ENCODE data around the gene PARVA.
A peak's percentile ranks its signal among the peaks of the same experiment; 100 is the strongest.

Gene PARVA

DNA sequence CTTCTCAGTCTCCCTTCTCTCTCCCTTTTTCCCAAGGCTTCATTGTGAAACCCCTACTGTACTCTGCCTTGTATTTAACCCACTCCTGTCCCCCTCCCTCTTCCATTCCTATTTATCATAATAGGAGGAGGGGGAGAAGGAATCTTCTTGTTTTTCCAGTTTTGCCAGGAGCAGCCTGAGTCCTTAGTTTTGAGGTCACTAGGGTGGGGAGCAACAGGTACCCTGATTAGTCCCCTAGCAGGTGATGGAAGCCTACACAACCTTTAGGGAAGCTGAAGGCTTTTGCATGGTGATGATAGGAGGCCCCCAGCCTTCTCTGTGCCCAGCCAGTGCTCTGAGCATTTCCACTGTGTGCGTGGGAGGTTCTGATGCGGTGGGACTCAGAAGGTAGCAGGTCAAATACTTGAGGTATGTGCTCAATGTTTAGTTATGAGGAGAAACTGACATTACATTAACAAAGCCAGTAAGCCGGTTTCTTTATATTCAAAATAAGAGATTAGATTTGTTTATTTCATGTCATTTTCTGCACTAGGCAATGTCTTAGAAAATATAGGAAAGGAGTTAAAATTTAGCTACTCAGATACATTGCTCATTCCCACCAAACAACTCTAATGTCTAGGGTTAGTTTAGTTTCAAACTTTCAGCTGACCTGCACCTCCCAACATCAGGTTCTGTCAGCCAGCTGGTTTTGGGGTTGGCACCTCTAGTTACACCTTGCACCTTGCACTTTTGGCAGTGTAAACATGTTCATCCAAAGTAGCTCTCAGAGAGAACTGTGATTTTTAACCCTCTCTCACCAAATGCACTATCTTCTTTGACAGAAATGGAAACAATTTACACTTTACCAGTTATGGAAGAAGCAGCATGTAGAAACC is 26.0 kb downstream of the PARVA start:
- DNase-seq (ENCODE audit: low spot score) (no peak), FAIRE-seq (no peak)

DNA sequence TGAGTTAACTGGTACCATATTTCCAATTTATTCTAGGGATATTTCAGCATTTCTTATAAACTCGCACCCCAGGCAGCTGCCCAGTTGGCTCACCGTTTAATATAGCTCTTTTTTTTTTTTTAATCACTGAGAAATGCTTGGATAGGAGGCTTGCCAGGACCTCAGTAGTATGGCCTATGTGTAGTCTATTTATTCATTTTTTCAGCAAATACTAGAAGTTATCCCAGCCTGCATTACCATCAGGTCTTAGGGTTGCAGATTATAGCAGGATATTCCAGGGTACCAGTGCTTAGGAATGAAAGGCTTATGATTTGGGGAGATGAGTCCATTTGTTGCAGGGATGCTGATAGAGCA is 26.6 kb downstream of the PARVA start:
- no peak for FAIRE-seq
- no peak for DNase-seq (ENCODE audit: low spot score)

DNA sequence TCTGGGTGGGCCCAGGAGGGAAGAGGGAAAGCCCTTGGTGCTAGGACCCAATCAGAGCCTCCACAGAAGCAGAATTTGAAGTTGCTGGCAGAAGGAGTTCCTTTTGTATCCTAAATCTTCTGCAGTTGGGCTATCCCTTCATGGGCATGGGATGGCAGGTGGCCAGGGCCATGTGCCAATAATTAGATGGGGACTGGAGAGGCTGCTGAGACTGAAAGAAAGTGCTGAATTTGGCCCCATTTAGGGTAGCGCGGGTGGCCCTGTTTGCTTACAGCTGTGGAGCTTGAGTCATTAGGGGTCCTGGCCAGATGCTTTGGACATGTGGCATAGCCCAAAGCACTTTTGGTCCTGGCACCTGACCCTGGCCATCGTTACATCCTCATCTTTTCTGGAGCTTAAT is 27.1 kb downstream of the PARVA start:
- FAIRE-seq (no peak), DNase-seq (ENCODE audit: low spot score) (no peak)

DNA sequence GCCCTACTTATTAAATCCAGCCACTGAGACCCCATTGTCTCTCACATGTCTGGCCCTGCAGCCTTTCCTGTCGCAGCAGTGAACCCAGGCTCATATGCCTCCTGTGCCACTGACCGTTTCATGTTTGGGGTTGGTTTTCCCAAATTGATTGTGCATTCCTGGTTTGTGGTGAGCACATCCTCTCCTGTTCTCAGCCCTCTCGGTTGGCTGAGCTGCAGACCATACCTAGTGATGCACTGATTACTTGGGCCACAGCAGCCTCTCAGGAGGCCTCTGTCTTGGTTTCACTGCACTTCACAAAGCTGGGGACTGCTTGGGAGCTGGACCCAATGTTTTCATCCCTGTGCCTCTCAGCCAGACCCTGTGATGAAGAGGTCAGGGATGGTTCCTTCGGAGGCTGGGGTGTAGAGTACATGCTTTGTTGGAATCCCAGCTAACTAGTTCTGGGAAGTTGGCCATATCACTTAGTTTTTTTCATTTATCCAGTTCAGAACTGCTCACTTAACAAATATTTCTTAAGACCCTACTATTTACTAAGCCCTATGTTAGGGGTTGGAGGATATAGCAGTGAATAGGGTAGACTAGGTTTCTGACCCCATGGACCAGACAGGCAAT is 30.9 kb downstream of the PARVA start:
- DNase-seq (ENCODE audit: low spot score) (no peak), FAIRE-seq (no peak)

GRCh38 chr11:12409621-12410005 is 32.2 kb downstream of the PARVA start:
- DNase-seq (ENCODE audit: low spot score) (no peak), FAIRE-seq (no peak)

- DNase-seq (ENCODE audit: low spot score) (no peak), FAIRE-seq (no peak)
Measured at GRCh38 chr11:12410006-12410728, 32.8 kb downstream of the PARVA start.

- FAIRE-seq, result no peak
- DNase-seq (ENCODE audit: low spot score), result no peak
Measured at GRCh38 chr11:12411393-12411792, 34.0 kb downstream of the PARVA start.

DNA sequence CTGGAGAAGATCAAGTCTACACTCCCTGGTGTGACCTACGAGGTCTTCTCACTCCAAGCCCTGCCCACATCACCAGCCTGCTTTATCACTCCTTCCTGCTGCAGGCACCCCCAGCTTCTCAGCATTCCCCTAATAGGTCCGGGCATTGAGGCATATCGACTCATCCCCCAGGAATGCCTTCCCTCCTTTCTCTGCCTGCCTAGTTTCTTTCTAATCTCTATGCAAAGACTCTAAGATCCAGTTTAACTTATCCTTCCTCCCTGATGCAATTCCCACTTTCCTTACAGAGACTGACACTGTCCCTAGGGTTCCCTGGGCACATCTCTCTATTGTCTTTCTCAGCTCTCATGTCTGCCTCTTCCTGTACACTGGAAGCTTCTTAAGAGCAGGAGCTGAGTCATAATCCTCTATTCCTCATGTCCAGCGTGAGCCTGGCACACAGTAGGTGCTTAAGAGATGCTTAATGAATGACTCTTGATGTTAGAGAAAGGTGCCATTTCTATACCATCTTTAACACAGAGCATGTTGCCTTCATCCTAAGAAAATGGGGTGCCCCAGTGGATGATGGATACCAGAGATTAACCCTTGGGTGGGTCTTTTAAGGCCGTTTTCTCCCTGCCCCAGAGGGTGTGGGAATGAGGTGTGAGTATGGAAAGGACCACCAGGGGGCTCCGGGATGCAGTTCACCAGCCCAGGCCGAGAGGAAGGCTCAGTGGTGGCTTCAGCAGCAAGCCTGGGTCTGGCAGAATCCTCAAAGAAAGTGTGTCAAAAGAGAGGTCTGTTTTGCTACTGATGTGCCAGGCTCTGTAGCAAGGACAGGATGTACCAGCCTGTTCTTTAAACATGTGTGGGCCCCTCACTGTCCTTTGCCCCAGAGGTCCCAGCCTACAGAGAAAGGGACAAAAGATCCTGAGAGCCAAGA is 34.7 kb downstream of the PARVA start:
- DNase-seq (ENCODE audit: low spot score) (peak; percentile 80), FAIRE-seq (peak; percentile 64)

GRCh38 chr11:12413141-12414052 is 36.0 kb downstream of the PARVA start:
- DNase-seq (ENCODE audit: low spot score) (no peak), FAIRE-seq (no peak)

DNA sequence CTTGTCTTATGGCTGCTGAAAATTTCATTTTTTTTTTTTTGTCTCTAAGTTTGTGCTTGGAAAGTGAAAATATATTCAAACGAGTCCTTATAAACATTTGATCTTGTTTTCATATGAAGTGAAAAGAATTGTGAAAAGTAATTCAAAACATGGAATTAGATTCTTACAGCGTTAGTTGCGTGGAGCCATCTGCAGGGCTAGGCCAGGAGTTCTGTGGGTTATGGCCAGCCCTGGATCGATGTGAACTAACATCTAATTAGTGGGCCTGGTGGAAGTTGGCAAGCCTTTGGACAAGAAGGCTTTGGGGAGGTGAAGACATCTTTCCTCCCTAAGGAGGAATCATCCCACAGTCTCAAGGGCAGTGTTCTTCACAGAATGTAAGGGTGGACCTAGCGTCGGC is 37.2 kb downstream of the PARVA start:
- no peak for FAIRE-seq
- no peak for DNase-seq (ENCODE audit: low spot score)

- FAIRE-seq, result no peak
- DNase-seq (ENCODE audit: low spot score), result no peak
Measured at GRCh38 chr11:12415342-12415966, 38.1 kb downstream of the PARVA start.

GRCh38 chr11:12416552-12416951 is 39.2 kb downstream of the PARVA start:
- FAIRE-seq (no peak), DNase-seq (ENCODE audit: low spot score) (no peak)

DNA sequence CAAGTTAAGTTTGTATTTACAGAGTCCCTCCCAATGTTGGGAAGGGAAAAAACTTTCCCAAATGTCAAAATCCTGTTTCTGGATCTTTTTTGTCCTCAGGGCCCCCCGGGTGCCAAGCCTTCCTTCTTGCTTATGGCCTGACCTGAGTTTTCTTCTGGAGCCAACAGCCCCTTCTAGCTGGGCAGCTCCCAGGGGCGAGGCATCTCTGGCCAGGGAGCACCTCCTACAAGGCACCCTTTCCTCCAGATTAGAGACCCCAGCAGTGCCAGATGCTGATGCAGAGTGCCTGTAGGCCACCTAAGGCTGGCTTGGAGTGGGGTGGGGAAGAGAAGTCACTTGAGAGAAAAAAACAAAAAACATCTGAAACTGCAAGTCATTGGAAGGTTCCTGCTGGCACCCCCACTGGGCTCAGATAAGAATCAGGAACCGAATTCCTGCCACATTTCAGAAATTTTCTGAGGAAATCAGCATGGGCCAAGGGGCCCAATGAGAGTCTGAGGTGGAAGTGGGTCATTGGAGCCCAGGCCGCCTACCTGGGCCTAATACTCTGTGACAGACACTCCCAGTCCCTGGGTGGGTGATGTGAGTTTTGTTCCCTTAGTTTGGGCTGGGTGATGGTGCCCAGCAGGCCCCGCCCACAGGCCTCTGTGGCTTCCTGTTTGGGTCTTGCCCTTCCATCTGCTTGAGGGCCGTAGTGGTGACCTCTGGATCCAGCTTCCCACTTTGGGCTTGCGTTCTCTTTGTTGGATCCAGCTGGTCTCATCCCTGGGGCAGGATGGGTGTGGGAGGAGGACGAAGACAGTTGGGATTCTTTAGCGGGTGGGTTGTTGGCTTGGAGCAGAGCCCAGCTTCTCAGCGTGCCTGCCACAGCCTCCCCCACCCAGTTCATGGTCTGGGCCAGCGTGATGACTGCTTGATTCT is 40.6 kb downstream of the PARVA start:
- no peak for FAIRE-seq

DNA sequence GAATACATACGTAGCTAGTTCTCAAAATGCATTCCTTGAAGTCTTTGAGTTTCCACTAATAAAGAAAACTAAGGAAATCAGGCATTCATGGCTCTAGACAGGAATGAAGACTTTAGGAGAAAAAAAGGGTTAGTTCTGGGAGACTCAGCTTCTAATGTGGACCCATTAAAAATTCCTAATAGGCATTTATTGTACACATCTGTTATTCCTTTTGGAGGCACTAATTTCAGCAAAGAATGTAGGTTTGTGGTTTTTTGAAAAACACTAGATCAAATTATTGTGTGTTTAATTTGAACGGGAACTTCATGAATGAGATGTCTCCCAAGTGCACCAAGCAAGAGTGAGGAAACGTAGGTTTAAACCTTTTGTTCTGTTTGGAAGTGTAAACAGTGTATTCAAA is 42.7 kb downstream of the PARVA start:
- FAIRE-seq (no peak), DNase-seq (ENCODE audit: low spot score) (no peak)

More for the DNA sequence above, 40.6 kb downstream of the PARVA start:
- DNase-seq (ENCODE audit: low spot score), result no peak

GRCh38 chr11:12420706-12421105 is 43.3 kb downstream of the PARVA start:
- DNase-seq (ENCODE audit: low spot score), result no peak
- no peak for FAIRE-seq

GRCh38 chr11:12421386-12421785 is 44.0 kb downstream of the PARVA start:
- DNase-seq (ENCODE audit: low spot score) (no peak), FAIRE-seq (no peak)

DNA sequence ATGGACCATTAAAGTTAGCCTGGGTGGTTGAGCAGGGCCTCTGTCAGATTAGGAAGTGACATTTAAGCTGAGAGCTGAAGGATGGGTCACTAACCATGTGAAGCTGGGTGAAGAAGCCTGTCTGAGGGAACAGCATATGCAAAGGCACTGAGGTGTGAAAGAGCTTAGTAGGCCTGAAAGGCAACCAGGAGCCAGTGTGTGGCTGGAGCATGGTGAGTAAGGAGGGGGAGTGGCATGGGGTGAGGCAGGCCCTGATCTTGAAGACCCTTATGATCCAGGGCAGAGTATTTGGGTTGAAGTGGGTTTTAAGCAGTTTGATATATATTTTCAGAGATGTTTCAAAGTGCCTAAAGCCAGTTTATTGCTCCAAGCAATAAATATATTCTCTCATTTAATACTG is 48.8 kb downstream of the PARVA start:
- DNase-seq (ENCODE audit: low spot score) (no peak), FAIRE-seq (no peak)

- FAIRE-seq, result no peak
- no peak for DNase-seq (ENCODE audit: low spot score)
Measured at GRCh38 chr11:12429155-12429554, 51.8 kb downstream of the PARVA start.

GRCh38 chr11:12430351-12430750 is 53.0 kb downstream of the PARVA start:
- no peak for FAIRE-seq
- no peak for DNase-seq (ENCODE audit: low spot score)

Measured in RCC 7860 (cell line).